Measurements from ENCODE around the gene ROR2. TPM values are rescaled to one million over a fixed set of nuclear protein-coding genes. Genes with fewer than 3 reads are reported as not detected.

The ROR2 gene
- total RNA-seq, 8 experiments from 2014 or later: 0.32 to 26.3 (median 7.4) TPM

DNA sequence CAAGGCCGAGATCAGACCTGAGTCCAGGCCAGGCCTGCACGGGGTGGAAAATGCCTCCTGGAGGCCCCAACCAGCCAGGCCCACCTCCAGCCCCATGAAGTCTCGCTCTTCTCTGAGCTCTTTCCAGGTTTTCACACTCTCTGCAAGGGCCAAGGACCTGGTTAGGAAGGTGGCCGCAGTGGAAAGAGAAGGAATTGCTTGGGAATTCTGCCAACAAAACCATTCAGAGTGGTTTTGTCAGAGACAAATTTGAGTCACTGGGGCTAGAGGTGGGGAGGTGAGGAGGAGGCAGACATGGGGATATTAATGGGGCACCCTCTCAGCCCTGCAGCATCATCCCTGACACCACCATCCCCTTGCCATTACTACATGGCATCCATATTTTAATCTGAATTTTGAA is 261.0 kb downstream of the ROR2 start:
- Histone ChIP-seq H3K4me1 (replicated peaks in 1 of 2) (no peaks in the 10 kb centered on the region), H3K4me3 (no peak overlapping the region), H3K27ac (no peak overlapping the region)
- no peak for ATAC-seq (replicated peaks in 6 of 8)
- in situ Hi-C loops (cut with MboI; ENCODE audit: low pct_unique_long_range_greater_than_20kb in 2 of 9, low sequenced_read_pairs in 9 of 9, unreplicated experiment in 9 of 9): loop anchor here in 3 of 9 experiments (25.0 kb wide), 1 partner anchor 777 kb away; no protein-coding TSS in a partner anchor
- WGBS, 10 experiments: 80 to 100% (median 92%) methylated on average over 1 to 2 of the region's 4 CpGs; no CpG with 5 or more reads in 5 of the 10 experiments

DNA sequence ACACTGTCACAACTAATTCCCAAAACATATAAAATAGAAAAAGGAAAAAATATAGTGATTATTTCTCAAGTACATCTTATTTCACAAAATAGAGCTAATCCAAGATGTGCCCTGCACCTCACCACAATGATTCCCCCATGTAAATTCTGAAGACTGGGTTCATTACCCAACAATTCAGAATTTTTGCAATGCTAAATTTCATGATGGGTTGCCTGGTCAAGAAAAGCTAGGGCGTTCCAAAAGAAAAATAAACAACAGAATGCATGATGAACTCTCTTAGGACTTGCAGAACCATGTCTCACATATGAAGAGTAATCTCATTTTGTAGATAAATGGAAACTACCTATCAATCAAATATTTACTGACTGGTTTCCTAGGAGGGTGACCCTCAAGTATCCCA is 266.8 kb downstream of the ROR2 start:
- peak in 3 of 8 experiments; percentile 49 to 81 (median 67) for ATAC-seq (replicated peaks in 6 of 8)
- peaks cover 0 to 2% of the 10 kb centered on the region in 2 donors for H3K4me1 ChIP-seq (replicated peaks in 1 of 2)
- no peak overlapping the region for H3K4me3 ChIP-seq
- WGBS, 10 experiments: 0 to 100% (median 38%) methylated on average over 1 of the region's 1 CpG; no CpG with 5 or more reads in 1 of the 10 experiments
- in situ Hi-C loops (cut with MboI; ENCODE audit: low pct_unique_long_range_greater_than_20kb in 2 of 9, low sequenced_read_pairs in 9 of 9, unreplicated experiment in 9 of 9): loop anchor here in 3 of 9 experiments (25.0 kb wide), 1 partner anchor 771 kb away; no protein-coding TSS in a partner anchor
- no peak overlapping the region for H3K27ac ChIP-seq

DNA sequence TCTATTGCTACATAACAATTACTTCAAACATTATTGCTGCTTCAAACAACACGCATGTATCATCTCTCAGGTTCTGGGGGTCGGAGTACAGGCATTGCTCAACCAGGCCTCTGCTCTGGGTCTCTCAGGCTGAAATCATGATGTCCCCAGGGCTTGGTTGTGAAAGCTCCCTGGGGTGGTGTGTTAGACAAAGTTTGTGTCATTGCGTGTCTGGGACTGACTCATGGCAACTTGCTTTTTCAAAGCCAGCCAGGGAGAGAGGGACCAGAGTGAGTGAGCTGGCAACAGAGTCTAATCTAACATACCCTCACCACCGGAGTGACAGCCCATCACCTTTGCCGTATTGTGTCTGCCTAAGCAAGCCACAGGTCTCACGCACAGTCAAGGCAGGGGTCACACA is 267.2 kb downstream of the ROR2 start:
- Histone ChIP-seq H3K4me1 (replicated peaks in 1 of 2) (peaks cover 3 to 4% of the 10 kb centered on the region in 2 donors), H3K4me3 (no peak overlapping the region), H3K27ac (no peak overlapping the region)
- peak in 2 of 8 experiments; percentile 48 to 64 for ATAC-seq (replicated peaks in 6 of 8)
- in situ Hi-C loops (cut with MboI; ENCODE audit: low pct_unique_long_range_greater_than_20kb in 2 of 9, low sequenced_read_pairs in 9 of 9, unreplicated experiment in 9 of 9): loop anchor here in 3 of 9 experiments (25.0 kb wide), 1 partner anchor 771 kb away; no protein-coding TSS in a partner anchor
- WGBS, 10 experiments: 56 to 100% (median 60%) methylated on average over 1 to 3 of the region's 6 CpGs; no CpG with 5 or more reads in 5 of the 10 experiments

DNA sequence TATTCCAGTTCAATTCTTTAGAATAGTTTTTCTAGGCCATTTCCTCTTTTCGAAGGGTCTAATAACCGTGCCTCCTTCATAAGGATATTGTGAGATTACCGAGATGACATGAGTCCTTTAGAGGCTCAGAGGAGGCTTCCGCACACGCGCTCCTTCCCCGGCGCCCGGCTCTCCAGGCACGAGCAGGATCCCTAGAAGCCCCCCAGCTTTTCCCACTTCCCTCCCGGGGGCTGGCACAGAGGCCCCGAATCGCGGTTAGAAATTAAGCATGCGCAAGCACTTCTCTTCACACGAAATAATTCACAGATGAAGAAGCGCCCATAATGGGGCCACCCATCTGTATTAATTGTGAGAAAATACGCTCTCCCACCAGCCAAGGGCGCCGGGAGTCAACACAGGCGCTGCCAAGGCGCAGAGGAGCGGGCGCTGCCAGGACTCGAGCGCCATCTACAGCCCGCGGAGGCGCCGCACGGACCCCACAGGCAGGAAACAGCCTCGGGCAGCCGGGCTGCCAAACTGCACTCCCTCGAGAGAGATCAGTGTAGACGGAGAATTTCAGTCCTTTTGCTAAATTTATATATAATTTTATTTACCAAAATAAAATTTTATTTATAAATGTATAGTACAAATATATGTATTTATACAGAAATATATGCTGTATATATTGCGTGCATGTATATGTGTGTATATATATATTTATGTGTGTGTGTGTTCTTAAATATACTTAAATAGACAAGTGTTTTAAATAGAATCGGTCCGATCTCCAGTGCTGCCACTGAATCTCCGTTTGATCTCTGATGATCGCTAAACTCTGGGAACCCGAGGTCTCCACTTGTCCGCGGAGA is 268.3 kb downstream of the ROR2 start:
- peak; percentile 79 to 99 (median 96) for ATAC-seq (replicated peaks in 6 of 8)
- H3K27ac ChIP-seq: no peak overlapping the region
- in situ Hi-C loops (cut with MboI; ENCODE audit: low pct_unique_long_range_greater_than_20kb in 2 of 9, low sequenced_read_pairs in 9 of 9, unreplicated experiment in 9 of 9): loop anchor here in 3 of 9 experiments (25.0 kb wide), 1 partner anchor 769 kb away; no protein-coding TSS in a partner anchor
- WGBS, 10 experiments: 13 to 87% (median 54%) methylated on average over 1 to 22 of the region's 43 CpGs; no CpG with 5 or more reads in 1 of the 10 experiments
- peaks cover 5 to 7% of the 10 kb centered on the region in 2 donors for H3K4me1 ChIP-seq (replicated peaks in 1 of 2)
- H3K4me3 ChIP-seq: peak overlapping the region in 1 of 5 donors; percentile 8

DNA sequence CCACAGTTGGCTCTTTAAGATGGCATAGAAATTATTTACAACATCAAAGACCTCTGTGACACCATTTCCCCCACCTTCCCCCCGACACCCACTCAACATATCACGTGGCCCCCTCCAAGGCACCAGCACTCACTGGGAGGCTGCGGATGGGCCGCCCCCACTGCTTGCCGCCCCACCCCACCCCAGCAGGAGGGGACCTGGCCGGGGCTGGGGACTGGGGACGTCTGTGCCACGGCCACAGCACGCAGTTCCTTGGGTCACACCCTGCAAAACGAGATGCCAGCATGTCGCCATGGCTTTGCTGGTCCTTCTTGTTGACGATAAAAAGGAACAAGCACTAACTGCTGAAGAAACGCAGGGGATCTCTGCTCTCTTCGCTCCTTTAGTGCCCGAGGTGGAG is 269.0 kb downstream of the ROR2 start:
- in situ Hi-C loops (cut with MboI; ENCODE audit: low pct_unique_long_range_greater_than_20kb in 2 of 9, low sequenced_read_pairs in 9 of 9, unreplicated experiment in 9 of 9): loop anchor here in 3 of 9 experiments (25.0 kb wide), 1 partner anchor 769 kb away; no protein-coding TSS in a partner anchor
- WGBS, 10 experiments: 92 to 100% (median 97%) methylated on average over 1 to 6 of the region's 15 CpGs; no CpG with 5 or more reads in 6 of the 10 experiments
- Histone ChIP-seq H3K4me1 (replicated peaks in 1 of 2) (peaks cover 5 to 7% of the 10 kb centered on the region in 2 donors), H3K4me3 (no peak overlapping the region), H3K27ac (no peak overlapping the region)
- ATAC-seq (replicated peaks in 6 of 8): no peak

DNA sequence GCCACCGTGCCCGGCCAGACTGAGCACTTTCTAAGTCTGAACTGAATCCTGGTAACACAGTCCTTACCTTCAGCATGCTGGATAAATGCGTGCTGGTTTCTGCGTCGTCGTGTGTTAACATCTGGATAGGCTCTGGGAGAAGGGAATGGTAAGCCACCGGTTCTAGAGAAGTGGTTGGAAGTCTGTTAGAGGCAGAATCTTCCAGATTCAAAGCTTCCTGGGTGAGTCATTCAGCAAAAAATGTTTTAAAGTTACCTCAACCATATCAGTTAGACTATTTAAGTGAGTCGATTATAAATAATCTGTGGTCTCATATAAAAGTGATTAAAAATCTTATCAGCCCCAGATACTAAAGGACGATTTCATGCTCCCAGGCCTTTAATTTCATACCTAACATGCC is 269.9 kb downstream of the ROR2 start:
- 40 to 95% (median 90%) methylated on average over 2 to 9 of the region's 9 CpGs; no CpG with 5 or more reads in 2 of the 10 experiments for WGBS, 10 experiments
- ATAC-seq (replicated peaks in 6 of 8): no peak

DNA sequence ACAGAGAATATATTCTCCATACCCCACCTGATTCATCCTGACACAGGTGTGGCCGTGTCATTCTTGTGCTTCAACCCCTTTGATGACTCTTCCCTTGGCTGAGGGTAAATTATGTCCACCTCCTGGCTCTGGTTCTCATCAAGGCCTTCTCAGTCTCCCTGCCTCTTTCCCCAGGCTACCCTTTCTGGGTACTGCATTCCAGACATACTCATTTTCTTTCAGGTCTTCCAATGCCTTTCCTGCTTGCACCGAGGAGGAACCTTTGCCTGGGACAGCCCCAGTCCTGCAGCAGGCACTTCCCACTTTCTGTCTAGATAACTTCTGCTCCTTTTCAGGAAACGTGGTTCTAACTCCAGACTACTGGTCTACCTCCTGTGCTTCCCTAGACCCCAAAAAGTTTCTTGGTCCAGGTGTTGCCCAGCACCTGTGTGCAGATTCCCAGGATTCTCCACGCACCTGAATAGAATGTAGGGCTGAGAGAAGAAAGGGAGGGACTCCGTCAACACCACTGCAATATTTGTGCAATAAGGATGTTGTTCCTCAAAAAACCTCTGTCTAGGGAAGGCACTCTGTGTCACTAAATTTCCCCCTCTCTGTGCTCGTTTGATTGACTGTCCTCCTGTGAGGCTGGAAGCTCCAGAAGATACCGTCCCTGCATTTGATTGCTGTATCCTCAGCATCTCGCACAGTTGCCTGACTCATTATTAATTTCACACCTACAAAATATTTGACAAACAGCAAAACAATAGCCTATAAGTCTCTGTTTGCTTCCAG is 271.0 kb downstream of the ROR2 start:
- WGBS, 10 experiments: 59 to 94% (median 87%) methylated on average over 3 to 7 of the region's 8 CpGs; no CpG with 5 or more reads in 1 of the 10 experiments
- ATAC-seq (replicated peaks in 6 of 8): no peak
- in situ Hi-C loops (cut with MboI; ENCODE audit: low pct_unique_long_range_greater_than_20kb in 2 of 9, low sequenced_read_pairs in 9 of 9, unreplicated experiment in 9 of 9): loop anchor here in 3 of 9 experiments (25.0 kb wide), 1 partner anchor 767 kb away; no protein-coding TSS in a partner anchor
- Histone ChIP-seq H3K27ac (no peak overlapping the region), H3K4me3 (no peak overlapping the region), H3K4me1 (replicated peaks in 1 of 2) (peaks cover 5 to 7% of the 10 kb centered on the region in 2 donors)

More for the DNA sequence above, 269.9 kb downstream of the ROR2 start:
- H3K4me1 ChIP-seq (replicated peaks in 1 of 2): peaks cover 5 to 7% of the 10 kb centered on the region in 2 donors
- no peak overlapping the region for H3K4me3 ChIP-seq
- no peak overlapping the region for H3K27ac ChIP-seq
- in situ Hi-C loops (cut with MboI; ENCODE audit: low pct_unique_long_range_greater_than_20kb in 2 of 9, low sequenced_read_pairs in 9 of 9, unreplicated experiment in 9 of 9): loop anchor here in 3 of 9 experiments (25.0 kb wide), 1 partner anchor 768 kb away; no protein-coding TSS in a partner anchor

DNA sequence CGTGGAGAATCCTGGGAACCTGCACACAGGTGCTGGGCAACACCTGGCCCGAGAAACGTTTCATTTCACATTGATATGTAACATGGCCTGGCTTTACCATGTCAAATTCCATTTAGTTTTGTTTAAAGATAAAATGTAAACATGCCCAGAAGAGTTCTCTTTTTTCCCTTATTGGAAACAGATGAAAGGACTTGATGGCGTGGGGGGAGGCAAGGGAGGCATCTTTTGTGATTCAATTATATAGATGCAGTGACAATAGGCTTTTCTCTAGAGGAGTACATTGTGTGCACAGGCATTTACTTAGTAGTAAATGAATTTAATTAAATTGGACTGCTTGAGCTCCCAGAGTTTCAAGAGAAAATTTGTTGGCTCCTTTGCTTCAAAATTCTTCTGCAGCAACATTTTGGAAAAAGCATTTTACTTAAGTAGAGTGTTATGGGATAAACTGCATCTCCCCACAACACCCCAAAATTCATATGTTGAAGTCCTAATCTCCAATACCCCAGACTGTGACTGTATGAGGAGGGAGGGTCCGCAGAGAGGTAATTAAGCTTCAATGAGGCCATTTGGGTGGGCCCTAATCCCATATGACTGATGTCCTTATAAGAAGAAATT is 272.1 kb downstream of the ROR2 start:
- in situ Hi-C loops (cut with MboI; ENCODE audit: low pct_unique_long_range_greater_than_20kb in 2 of 9, low sequenced_read_pairs in 9 of 9, unreplicated experiment in 9 of 9): loop anchor here in 3 of 9 experiments (25.0 kb wide), 1 partner anchor 766 kb away; no protein-coding TSS in a partner anchor
- H3K27ac ChIP-seq: no peak overlapping the region
- H3K4me3 ChIP-seq: no peak overlapping the region
- 26 to 100% (median 63%) methylated on average over 1 to 5 of the region's 5 CpGs; no CpG with 5 or more reads in 1 of the 10 experiments for WGBS, 10 experiments
- peak in 1 of 8 experiments; percentile 30 for ATAC-seq (replicated peaks in 6 of 8)
- H3K4me1 ChIP-seq (replicated peaks in 1 of 2): peaks cover 5 to 7% of the 10 kb centered on the region in 2 donors

DNA sequence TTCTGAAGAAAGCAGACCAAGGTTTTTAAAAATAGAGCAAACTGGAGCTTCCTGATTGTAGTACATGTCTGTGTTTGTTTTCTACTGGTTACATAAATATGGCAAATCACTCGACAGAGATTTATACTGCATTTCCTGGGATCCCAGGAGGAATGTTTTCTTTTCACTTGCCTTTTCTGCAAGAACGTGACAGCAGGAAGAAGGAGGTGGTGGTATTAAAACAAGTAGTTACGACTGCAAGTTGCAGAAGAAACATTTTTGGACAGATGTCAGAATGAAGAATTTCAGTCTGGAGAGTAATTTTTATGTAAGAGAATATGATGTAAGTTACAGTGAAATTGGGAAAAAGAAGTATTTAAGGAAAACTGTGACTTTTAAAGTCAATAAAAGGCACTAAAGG is 272.7 kb downstream of the ROR2 start:
- WGBS, 10 experiments: 0 to 89% (median 54%) methylated on average over 1 to 3 of the region's 3 CpGs
- Histone ChIP-seq H3K27ac (no peak overlapping the region), H3K4me3 (no peak overlapping the region), H3K4me1 (replicated peaks in 1 of 2) (peaks cover 5 to 7% of the 10 kb centered on the region in 2 donors)
- peak in 1 of 8 experiments; percentile 59 for ATAC-seq (replicated peaks in 6 of 8)
- in situ Hi-C loops (cut with MboI; ENCODE audit: low pct_unique_long_range_greater_than_20kb in 2 of 9, low sequenced_read_pairs in 9 of 9, unreplicated experiment in 9 of 9): loop anchor here in 3 of 9 experiments (25.0 kb wide), 1 partner anchor 765 kb away; no protein-coding TSS in a partner anchor

DNA sequence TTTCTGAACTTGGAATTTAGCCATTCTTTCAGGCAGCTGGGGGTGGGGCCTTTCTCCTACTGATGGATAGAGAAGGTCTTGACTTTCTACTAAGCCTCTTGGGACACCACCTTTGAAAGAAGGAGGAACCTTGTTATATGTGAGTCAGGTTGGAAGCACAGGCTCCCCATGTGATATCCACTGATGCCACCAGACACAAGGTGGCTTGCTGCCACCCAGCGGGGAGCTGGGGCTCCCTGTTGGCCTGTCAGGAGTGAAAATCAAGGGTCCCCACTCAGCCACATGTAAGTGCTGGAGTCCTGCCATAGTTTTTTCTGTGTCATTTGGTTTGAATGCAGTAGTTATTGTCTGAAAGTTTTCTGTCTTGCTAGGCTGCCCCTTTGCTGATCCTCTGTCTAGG is 274.0 kb downstream of the ROR2 start:
- Histone ChIP-seq H3K4me3 (no peak overlapping the region), H3K4me1 (replicated peaks in 1 of 2) (peaks cover 5 to 7% of the 10 kb centered on the region in 2 donors), H3K27ac (no peak overlapping the region)
- WGBS, 10 experiments: 20 to 40% methylated on average over 1 of the region's 1 CpG; no CpG with 5 or more reads in 8 of the 10 experiments
- peak in 4 of 8 experiments; percentile 44 to 84 (median 64) for ATAC-seq (replicated peaks in 6 of 8)
- in situ Hi-C loops (cut with MboI; ENCODE audit: low pct_unique_long_range_greater_than_20kb in 2 of 9, low sequenced_read_pairs in 9 of 9, unreplicated experiment in 9 of 9): loop anchor here in 3 of 9 experiments (25.0 kb wide), 1 partner anchor 764 kb away; no protein-coding TSS in a partner anchor

DNA sequence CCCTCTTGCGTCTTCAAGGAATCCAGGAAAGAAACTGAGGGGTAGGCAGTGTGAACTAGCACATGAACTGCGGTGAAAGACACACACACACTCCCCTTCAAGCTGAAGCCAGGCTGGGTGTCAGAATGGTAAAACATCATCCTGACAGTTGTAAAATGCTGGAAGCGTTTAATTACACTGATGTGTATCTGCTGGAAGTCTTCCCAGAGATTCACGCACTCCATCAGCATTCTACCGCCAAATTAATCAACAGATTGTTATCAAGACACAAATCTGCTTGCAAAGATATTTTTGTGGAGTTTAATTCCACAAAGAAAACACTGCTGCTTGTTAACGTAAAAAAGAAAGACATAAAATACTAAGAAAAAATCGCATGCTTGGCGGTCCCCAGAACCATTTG is 285.4 kb downstream of the ROR2 start:
- ATAC-seq (replicated peaks in 6 of 8): no peak
- H3K27ac ChIP-seq: no peak overlapping the region
- in situ Hi-C loops (cut with MboI; ENCODE audit: low pct_unique_long_range_greater_than_20kb in 2 of 9, low sequenced_read_pairs in 9 of 9, unreplicated experiment in 9 of 9): no loop called here
- H3K4me1 ChIP-seq (replicated peaks in 1 of 2): no peaks in the 10 kb centered on the region
- 41 to 100% (median 92%) methylated on average over 1 to 8 of the region's 8 CpGs for WGBS, 10 experiments
- no peak overlapping the region for H3K4me3 ChIP-seq

DNA sequence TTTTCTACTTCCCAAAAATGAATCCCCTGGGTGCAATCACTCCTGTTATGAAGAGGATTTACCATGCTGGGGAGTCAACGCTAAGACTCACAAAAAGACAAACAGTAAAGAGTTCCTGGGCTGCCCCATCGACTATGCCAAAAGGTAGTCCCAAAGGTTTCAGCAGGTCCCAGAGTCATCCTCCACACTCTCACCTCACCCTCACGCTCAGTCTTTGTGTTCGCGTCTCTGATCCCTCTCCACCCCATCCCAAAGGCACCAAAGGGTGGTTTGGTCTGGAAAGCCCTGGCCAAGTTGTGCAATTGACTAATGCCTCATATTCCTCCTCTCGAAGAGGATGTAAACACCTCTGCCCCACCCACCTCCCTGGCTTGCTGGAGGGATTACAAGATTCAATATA is 286.2 kb downstream of the ROR2 start:
- Histone ChIP-seq H3K4me1 (replicated peaks in 1 of 2) (no peaks in the 10 kb centered on the region), H3K4me3 (no peak overlapping the region), H3K27ac (no peak overlapping the region)
- in situ Hi-C loops (cut with MboI; ENCODE audit: low pct_unique_long_range_greater_than_20kb in 2 of 9, low sequenced_read_pairs in 9 of 9, unreplicated experiment in 9 of 9): no loop called here
- no peak for ATAC-seq (replicated peaks in 6 of 8)
- WGBS, 10 experiments: 0 to 100% (median 60%) methylated on average over 1 to 4 of the region's 6 CpGs; no CpG with 5 or more reads in 3 of the 10 experiments
